GM19324 (cell line): ENCODE measurements around the gene B4GALT3.

Source experiments
- ATAC-seq: cut with Tn5 transposase; IDR thresholded peaks from one replicate; pipeline ENCODE4 v1.9.1; 2021; ENCODE audit warnings: mild to moderate bottlenecking, moderate library complexity; ENCODE audit not compliant: unreplicated experiment, low FRiP score

The B4GALT3 gene

GRCh38 chr1:161206411-161207140 is 29.3 kb upstream of the B4GALT3 start:
- no peak for ATAC-seq

DNA sequence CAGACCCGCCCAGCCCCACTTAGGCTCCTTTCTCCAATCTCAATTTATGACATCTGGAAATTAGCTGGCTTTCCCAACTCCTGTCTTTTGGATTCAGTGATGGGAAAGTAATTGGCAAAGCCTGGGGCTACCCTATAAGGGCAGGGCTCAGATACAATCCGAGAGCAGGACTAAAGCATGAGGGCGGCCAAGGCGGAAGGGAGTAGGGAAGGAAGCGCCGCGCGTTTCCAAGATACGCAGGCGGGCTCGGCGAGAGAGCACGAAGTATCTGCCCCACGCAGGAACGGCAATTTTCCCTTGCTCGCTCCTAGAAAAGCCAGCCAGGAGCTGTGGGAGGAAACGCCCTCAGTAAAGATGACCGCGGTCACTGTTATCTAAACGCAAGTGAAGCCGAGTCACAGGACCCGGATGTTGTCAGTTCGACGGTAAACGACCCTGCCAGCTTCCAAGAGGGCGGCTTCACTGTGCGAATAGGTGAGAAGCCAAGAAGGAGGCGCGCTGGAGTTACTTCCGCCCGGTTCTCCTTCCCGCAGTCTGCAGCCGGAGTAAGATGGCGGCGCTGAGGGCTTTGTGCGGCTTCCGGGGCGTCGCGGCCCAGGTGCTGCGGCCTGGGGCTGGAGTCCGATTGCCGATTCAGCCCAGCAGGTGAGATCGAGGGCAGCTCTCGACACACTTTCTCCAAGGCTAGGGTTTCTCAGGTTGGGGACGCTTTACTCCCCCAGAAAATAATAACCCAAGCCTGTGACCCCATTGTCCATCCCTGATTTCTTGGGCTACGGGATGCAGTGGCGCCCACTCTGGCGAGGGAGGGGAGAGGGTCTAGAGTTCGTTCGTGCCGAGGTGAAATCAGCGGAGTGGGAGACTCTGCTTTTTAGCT is 24.8 kb upstream of the B4GALT3 start, which contains the start of gene NDUFS2:
TSS of gene NDUFS2 (plus strand) at position 532 of the 877 bp plus-strand sequence. CDS start at position 551, 19 bp downstream.
- ATAC-seq: peak; percentile 90

- ATAC-seq: no peak
Measured at GRCh38 chr1:161200992-161201835, 23.9 kb upstream of the B4GALT3 start.

DNA sequence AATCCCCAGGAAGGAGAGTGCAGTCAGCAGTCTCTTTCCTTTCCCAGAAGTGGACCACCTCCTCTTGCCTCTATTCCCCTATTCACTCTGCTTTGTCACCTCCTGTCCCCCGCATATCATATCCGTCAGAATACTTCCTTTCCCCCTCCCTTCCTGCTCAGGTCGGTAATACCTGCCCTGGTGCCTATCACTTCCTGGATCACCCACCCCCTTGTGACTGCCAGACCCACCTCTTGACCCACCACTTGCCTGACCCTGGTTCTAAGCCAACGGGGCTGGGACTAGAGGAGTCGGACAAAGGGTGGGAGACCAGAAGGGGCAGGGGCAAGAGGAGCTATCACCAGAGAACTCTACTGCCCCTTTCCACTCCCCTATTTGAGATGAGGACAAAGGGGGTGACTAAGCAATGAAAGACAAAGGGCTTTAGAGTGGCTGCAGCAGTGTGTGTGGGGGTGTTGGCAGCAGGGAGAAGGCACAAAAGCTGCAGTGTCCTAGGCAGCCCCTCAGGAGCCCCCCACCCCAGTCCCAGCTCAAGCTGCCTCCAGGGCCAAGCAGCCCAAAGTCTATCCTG is 23.2 kb upstream of the B4GALT3 start:
- ATAC-seq: no peak

GRCh38 chr1:161199506-161200139 is 22.3 kb upstream of the B4GALT3 start:
- ATAC-seq: no peak

DNA sequence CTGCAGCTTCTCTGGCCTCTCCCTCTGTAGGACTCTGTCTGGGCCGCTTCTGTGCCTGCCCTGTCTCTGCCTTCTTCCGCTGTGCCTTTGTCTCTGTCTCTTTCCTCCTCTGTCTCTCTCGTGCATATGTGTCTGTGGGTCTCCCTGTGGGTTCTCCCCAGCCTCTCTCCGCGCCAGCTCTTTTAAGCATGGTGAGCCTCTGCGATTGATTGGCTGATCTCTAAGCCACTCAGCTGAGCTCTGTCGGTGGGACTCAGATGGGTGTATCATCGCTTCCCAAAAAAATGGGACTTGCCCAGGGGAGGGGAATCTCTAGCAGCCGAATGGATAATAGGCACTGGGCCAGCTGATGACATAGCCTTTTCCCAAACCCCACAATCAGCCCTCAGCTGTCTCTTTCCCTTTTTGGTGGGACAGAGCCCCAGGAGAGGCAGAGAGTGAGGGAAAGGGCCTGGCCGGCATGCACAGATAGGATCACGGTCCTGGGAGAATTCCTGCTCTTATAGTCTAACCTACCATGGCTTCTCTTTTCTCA is 21.7 kb upstream of the B4GALT3 start, which contains the start of gene ADAMTS4:
TSS of gene ADAMTS4 (minus strand) at position 158 of the 535 bp plus-strand sequence. CDS start 427 bp downstream, outside the sequence.
- ATAC-seq: no peak

DNA sequence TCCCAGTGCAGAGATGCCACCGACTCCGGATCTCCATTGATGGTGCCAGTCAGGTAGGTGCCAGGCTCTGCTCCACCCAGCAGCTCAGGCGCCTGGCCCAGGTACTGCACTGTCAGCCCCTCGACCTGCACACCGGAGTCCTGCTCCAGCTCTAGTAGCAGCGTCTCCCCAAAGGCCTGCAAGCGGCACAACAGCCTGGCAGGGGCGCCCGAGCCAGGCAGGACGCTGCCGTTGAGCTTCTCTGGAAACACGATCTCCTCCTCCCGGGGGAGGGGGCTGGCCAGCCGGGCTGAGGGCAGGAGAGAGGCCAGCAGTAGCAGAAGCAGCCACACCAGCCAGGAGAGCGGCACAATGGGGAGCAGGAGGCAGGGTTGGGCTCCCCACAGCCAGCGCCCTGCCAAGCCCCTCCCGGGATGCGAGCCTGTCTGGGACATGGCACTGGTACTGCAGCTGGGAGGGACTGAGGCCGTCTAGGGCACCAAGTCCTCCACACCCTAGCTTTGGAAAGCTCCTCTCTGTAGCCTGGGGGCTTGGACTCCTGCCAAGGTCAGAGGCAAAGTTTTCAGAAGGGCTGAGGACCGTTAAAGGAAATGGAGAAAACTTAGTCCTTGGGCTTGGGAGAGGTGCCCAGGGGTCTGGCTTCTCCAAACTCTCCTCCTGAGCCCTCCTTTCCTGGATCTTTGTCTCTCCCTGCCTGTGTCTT is 21.0 kb upstream of the B4GALT3 start:
- ATAC-seq: no peak

- ATAC-seq: no peak
Measured at GRCh38 chr1:161197560-161198193, 20.4 kb upstream of the B4GALT3 start.

GRCh38 chr1:161196521-161197451 is 19.5 kb upstream of the B4GALT3 start:
- ATAC-seq: no peak

- ATAC-seq: no peak
Measured at GRCh38 chr1:161196111-161196510, 18.8 kb upstream of the B4GALT3 start.

GRCh38 chr1:161195171-161195570 is 17.9 kb upstream of the B4GALT3 start:
- no peak for ATAC-seq

- no peak for ATAC-seq
Measured at GRCh38 chr1:161193561-161194235, 16.4 kb upstream of the B4GALT3 start.

DNA sequence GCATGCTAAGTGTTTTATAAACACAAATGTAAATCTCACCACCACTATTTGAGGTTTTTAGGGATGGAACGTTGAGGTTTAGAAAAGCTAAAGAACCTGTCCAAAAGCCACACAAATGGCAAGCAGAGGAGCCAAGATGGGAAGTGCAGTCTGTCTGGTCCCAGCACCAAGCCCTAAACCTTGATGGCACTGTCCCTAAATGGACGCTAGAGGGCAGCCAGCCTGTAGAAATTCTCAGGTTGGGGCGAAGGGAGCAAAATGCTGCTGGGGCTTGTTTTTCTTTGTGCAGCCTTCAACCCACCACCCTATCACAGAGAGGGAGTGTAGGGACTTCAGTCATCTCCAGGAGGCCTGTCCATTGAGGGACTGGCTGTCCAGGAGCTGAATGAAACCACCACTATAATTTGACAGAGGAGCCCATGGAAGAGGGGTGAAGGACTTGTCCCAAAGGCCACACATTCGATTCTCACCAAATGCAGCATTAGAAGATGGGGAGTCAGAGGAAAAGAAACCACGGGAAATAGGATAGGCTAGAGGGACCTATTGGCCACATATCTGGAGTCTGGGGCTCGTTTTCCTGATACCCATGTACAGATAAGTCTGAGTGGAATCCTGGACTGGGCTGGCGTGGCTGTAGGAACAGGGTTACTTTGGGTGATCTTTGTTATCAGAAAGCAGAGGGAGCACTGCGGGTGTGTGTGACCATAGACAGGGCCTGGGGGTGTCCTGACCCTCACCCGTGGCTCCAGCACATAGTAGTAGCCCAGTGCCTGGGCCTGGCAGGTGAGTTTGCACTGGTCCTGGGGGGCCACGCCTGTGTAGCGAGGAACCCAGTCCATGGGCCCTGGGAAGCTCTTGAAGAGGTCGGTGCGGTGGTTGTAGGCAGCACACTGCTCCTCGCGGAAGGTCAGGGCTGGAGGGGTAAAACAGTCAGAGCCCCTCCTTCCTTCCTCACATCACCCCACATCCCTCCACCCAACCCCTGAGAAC is 15.5 kb upstream of the B4GALT3 start:
- peak; percentile 53 for ATAC-seq

DNA sequence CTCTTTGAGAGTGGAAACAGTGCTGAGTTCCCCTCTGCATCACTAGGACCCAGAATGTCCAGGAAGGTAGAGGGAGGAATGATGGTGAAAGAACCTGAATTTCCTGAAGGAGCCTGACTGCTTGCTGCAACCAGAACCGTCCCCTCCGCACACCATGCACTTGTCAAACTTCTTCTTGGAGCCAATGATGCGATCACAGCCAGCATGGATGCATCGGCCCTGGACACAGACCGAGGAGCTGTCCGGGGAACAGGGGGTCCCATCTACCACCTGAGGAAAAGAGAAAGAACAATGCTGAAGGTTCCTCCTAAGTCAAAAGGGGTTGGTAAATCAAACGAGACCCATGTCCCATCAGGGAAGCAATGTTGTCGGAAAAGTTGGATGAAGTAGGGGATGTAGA is 14.7 kb upstream of the B4GALT3 start:
- no peak for ATAC-seq

GRCh38 chr1:161190962-161191521 is 13.7 kb upstream of the B4GALT3 start:
- ATAC-seq: no peak
